GM19025 (cell line): ENCODE data around the gene HYAL3.
"Not testable (repeated sequence)": the region's sequence is repeated elsewhere in the genome, so short reads cannot be mapped to it uniquely, and the experiment has no call there.

Experiments used
- ATAC-seq: cut with Tn5 transposase; IDR thresholded peaks from one replicate; pipeline ENCODE4 v1.9.1; 2021; ENCODE audit warnings: mild to moderate bottlenecking, low read depth, moderate library complexity; ENCODE audit not compliant: unreplicated experiment

HYAL3 gene

DNA sequence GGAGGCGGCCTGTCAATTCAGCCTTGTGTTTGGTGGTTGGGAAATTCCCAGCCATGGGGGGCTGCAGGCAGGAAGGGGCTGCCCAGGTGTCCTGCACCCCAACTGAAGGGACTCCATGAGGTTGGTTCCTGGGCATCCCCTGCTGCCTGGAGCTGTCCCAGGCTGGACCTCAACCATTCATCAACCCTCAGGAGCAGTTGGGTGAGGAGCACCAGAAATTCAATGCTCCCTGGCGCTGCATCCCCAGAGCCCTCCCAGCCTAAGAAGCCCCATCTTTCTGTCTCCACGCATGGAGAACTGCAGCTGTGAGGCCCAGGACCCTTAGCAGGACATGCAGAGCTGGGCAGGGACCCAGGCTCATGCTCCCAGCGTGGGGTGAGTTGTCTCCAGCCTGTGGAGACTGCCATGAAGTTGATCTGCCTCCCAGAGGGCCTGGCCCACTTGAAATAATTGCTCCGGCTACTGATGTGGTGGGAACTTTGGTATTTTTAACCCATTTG is 38.2 kb downstream of the HYAL3 start:
- ATAC-seq = no peak

DNA sequence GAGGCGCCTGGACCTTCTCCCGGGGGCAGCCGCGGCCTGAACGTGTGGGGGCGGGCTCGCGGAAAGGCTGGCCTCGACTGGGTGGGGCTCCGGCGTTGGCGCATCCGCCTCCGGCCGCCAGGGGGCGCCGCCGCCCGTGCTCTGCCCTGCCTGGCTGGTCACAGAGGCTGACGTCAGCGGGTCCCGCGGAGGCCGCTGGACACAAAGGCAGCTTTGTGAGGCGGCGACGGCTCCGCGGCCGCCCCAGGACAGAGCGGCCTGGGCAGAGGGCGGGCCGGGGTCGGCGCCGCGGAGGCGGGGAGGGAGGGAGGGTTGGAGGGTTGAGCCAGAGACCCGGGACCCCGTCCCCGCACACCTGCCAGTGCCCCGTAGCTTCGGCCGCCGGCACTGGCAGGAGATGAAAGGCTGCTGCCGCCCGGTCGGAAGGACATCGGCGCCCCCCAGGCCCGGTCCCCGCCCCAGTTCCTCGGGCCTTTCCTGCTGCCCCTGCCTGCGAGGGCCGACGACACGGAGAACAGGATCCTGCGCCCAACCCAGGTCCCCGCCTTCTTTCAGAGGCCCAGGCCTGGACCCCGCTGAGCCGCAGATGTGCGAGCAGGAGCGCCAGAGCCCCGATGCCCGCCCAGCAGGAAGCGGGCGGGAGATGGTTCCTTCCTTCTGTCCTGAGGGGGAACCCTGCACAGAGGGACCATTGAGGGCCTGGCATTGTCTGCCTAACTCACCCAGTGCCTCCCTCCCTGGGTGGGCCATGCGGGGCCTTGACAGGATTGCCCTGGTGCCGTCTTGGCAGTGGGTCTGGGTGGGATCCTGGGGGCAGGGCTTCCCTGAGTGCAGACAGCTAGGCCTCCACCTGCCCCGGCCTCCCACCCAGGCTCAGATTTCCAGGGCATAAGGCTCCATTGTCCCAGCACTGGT is 38.9 kb downstream of the HYAL3 start:
- ATAC-seq = peak; percentile 87

DNA sequence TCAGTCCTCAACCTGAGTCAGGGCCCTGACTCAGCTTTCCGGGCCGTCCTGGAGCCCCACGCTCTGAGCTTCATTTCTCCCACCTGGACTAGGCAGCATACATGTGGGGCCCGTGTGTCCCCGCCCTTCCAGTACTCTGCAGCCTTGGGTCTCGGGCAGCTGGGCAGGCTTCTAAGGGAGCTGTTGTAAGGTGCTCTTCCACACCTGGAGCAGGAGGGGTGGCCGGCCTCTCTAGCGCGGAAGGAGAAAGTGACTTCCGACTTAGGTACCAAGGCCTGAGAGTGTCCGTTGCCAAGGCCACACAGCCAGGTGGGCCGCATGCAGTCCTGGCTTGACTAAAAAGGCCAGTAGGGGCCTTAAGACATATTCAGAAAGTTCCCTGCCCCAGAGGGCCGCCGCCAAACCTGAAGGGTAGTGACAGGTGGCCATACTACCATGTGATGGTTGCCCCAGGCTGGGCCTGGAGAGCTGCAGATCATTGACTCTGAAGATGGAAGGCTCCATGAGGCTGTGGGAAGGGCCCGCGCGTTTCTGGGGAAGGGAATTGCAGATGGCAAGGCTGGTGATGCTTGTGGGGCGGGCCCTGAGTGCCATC is 39.7 kb downstream of the HYAL3 start:
- ATAC-seq = peak; percentile 14

GRCh38 chr3:50258979-50259378 is 40.2 kb downstream of the HYAL3 start:
- ATAC-seq = no peak

DNA sequence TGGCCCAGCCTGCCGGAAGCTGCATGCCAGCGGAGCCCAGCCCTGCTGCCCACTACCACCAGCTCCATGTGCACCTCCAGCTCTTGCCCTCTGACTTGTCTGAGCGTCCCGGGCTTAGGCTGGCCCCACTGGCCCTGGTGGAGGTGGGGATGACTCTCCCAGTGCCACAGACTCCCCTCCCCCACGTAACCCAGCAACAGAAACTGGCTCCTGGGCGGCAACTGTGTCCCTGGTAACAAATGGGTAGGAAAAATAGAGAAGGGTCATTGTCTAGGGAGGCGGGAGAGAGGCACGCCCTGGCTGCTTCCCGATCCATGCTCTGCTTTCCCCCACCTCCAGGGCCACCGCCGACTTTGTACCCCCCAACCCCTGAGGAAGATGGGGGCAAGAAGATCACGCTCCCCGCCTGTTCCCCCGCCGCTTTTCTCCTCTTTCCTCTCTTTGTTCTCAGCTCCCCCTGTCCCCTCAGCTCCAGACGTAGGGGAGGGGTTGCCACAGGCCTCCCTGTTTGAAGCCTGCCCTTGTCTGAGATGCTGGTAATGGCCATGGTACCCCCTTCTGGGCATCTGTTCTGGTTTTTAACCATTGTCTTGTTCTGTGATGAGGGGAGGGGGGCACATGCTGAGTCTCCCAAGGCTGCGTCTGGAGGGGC is 41.0 kb downstream of the HYAL3 start:
- no peak for ATAC-seq

GRCh38 chr3:50256978-50257890 is 42.0 kb downstream of the HYAL3 start:
- ATAC-seq = no peak

- no peak for ATAC-seq
Measured at GRCh38 chr3:50255251-50255615, 44.0 kb downstream of the HYAL3 start.

DNA sequence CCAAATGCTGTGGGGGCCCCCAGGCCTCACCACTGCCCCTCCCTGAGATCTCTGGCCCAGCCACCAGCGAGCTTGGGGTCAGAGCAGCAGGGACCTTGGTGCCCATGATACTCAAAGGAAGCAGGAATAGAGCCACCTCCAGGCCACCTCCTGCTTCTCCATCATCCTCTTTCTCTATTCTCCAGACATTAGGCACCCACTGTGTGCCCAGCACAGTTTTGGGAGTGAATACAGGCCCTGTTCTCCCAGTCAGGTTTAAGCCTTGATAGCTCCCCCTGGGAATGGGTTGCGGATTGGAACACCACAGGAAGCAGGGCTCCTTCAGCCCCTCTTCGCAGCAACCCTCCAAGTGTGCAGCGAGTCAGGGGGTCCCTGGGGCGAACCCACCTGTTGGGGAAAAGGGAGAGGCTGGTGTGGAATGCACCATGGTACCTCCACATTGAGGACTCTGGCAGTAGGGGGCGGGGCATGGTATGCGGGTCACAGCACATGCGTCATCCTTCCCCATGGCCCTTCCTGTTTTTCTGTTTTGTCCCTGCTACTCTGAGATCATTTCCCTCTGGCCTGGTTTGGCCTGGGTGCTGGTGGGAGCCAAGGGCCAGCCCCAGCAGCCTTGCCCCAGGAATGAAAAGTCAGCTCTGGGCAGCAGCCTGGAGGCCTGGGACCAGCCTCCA is 44.5 kb downstream of the HYAL3 start:
- no peak for ATAC-seq

GRCh38 chr3:50251220-50251619 is 48.0 kb downstream of the HYAL3 start:
- no peak for ATAC-seq

GRCh38 chr3:50250514-50250913 is 48.7 kb downstream of the HYAL3 start:
- ATAC-seq = no peak

DNA sequence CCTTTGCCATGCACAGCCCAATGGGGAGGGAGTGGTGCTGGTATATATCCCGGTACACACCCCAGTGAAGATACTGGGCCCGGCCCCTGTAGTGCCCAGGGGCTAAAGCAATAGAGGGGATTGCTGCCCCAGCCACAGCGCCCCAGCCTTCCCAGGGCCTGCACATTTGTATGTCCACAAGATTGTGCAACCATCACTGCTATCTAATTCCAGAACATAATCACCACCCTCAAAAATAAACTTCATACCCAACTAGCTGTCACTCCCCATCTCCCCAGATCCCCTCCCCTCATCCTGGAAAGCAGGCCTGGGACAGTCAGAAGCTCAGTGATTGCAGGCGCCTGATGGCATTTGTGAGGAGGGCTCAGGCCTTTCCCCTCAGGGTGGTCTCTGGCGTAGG is 49.7 kb downstream of the HYAL3 start:
- no peak for ATAC-seq

GRCh38 chr3:50248387-50248786 is 50.8 kb downstream of the HYAL3 start:
- ATAC-seq = no peak

- peak; percentile 45 for ATAC-seq
Measured at GRCh38 chr3:50246517-50246954, 52.7 kb downstream of the HYAL3 start.

DNA sequence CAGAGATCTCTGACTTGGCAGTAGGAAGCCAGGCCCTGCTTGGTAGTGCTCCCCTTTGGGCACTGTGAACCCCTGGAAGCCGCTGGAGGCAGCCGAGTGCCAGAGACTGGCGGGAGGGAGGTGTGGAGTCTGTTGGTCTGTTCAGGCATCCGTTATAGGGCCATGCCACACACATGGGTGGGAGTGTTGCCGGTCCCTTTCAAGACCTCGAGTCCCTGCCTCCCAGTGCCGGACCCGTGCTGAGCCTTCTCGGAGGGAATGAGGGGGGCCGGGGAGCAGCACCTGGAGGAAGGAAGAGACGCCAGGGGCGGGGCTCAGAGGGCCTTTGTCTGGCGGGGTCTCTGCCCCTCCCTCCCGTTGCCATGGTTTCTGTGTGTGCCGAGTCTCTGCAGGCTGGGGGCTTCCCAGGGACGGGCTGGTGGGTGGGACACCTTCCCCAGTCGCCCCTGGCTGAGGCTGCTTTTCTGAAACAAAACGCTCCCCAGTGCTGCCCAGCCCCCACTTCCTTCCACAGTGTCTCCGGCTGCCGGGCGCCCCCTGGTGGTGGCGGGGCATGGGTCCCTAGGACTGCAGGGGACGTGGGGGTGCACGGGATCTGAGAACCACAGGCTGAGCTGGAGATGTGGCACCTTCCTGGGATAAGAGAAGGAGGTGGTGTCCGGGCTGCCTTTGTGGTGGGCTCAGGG is 53.2 kb downstream of the HYAL3 start:
- ATAC-seq = peak; percentile 62

- no peak for ATAC-seq
Measured at GRCh38 chr3:50245251-50245745, 53.9 kb downstream of the HYAL3 start.

DNA sequence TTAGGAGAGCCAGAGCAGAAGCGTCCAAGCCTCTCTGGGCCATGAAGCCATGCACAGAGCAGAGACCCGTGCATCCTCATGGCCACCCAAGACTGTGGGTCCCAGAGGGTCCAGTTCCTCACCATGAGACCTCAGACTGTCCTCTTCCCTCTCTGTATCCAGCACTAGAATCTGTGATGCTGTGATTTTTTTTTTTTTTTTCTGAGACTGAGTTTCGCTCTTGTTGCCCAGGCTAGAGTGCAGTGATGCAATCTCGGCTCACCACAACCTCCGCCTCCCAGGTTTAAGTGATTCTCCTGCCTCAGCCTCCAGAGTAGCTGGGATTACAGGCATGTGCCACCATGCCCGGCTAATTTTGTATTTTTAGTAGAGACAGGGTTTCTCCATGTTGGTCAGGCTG is 54.4 kb downstream of the HYAL3 start:
- ATAC-seq = not testable (repeated sequence)

DNA sequence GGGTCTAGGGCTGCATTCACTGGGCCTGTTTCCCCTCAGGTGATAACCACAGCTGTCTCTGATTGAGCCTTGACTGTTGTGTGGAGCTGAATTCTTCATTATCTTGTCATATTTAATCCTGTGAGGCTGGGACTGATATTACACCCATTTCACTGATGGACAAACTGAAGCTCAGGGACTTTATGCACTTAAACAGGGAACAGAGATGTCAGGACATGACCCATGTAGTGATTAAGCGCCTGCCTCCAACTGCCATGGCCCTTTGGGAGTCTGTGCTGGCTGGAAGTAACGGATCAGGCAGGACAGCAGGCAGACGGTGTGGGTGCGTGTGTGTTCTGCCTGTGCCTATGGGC is 55.7 kb downstream of the HYAL3 start:
- no peak for ATAC-seq

GRCh38 chr3:50242851-50243542 is 56.2 kb downstream of the HYAL3 start:
- ATAC-seq = no peak
